A673 (cell line): ENCODE results near the gene TPD52L1. TPM values are rescaled to one million over a fixed set of nuclear protein-coding genes. Genes with fewer than 3 reads are reported as not detected.

Source experiments
- BruUV-seq: library from RNA; stranded (reverse); fragments of 400-500 nt; replicated peaks from 2 replicates; lab custom pipeline; 2021; lab: Mats Ljungman, UMichigan
- CTCF ChIA-PET: fragments of 300-600 bp; sonication (Branson Sonifier 250); formaldehyde crosslinking; loops from one replicate; lab custom pipeline; 2022; ENCODE audit warnings: antibody characterized with exemption; lab: Charles Lee
- POLR2A ChIA-PET: fragments of 300-600 bp; sonication (Branson Sonifier 250); formaldehyde crosslinking; loops from one replicate; lab custom pipeline; 2022; ENCODE audit warnings: antibody characterized with exemption; ENCODE audit not compliant: low non-redundant PET; lab: Charles Lee
- DNase-seq: peaks from one replicate; pipeline ENCODE4 v3.0.0-alpha.2; 2015; ENCODE audit warnings: low spot score
- H3K27ac ChIP-seq: fragments of 200-600 bp; sonication (generic); 2 replicates; pipeline ENCODE4 v1.5.1; 2016; ENCODE audit warnings: mixed run types, low read depth, mild to moderate bottlenecking, mixed read lengths, antibody characterized with exemption, low read length; ENCODE audit not compliant: poor library complexity, severe bottlenecking
- H3K27me3 ChIP-seq: fragments of 200-600 bp; sonication (generic); replicated peaks from 2 replicates; pipeline ENCODE4 v1.6.1; 2017; ENCODE audit warnings: mixed run types, low read depth, mild to moderate bottlenecking, mixed read lengths, antibody characterized with exemption, low read length; ENCODE audit not compliant: insufficient read depth, poor library complexity
- H3K36me3 ChIP-seq: fragments of 200-600 bp; sonication (generic); 2 replicates; pipeline ENCODE4 v1.6.1; 2016; ENCODE audit warnings: mixed run types, mild to moderate bottlenecking, mixed read lengths, antibody characterized with exemption, low read length; ENCODE audit not compliant: insufficient read depth, poor library complexity, severe bottlenecking
- H3K4me1 ChIP-seq: fragments of 200-600 bp; sonication (generic); 2 replicates; pipeline ENCODE4 v1.6.1; 2017; ENCODE audit warnings: mixed run types, mild to moderate bottlenecking, mixed read lengths, antibody characterized with exemption, low read length; ENCODE audit not compliant: insufficient read depth, poor library complexity, severe bottlenecking
- H3K4me3 ChIP-seq: fragments of 200-600 bp; sonication (generic); 2 replicates; pipeline ENCODE4 v1.5.1; 2016; ENCODE audit warnings: low read depth, mixed run types, mild to moderate bottlenecking, mixed read lengths, low read length; ENCODE audit not compliant: poor library complexity, severe bottlenecking
- H3K9me3 ChIP-seq: fragments of 200-600 bp; sonication (generic); 2 replicates; pipeline ENCODE4 v1.6.1; 2016; ENCODE audit warnings: mixed run types, low read depth, mild to moderate bottlenecking, mixed read lengths, antibody characterized with exemption, low read length; ENCODE audit not compliant: poor library complexity, severe bottlenecking
- EZH2 ChIP-seq: fragments of 200-600 bp; sonication (generic); IDR thresholded peaks from 2 replicates; pipeline ENCODE4 v1.6.1; 2017; ENCODE audit warnings: borderline replicate concordance, low read depth, mild to moderate bottlenecking, mixed read lengths, antibody characterized with exemption, low read length; ENCODE audit not compliant: poor library complexity, severe bottlenecking
- intact Hi-C: fragments of 100-400 bp; cut with micrococcal nuclease; formaldehyde crosslinking; loops from one replicate; pipeline ENCODE4 v1.10.0; 2022; ENCODE audit not compliant: unreplicated experiment
- total RNA-seq: library from RNA; stranded (reverse); gene quantifications from 2 replicates; pipeline ENCODE4 v1.2.3, GENCODE V29; 2021
- TF ChIP-seq, protein P1 (sequence below): fragments of 300-800, 200-600 bp; sonication (generic); conservative IDR thresholded peaks from 2 replicates; pipeline ENCODE4 v1.5.1; 2017; ENCODE audit warnings: low read depth, mild to moderate bottlenecking, antibody characterized with exemption, low read length, moderate library complexity, mixed read lengths

Gene TPD52L1
- total RNA-seq, 1 experiment from 2014 or later = 2.0 TPM

GRCh38 chr6:125245523-125246264 lies 92.1 kb downstream of the TPD52L1 start:
- intact Hi-C loops = no loop called here
- no TSS peak for BruUV-seq
- TF ChIP-seq, protein P1, sequence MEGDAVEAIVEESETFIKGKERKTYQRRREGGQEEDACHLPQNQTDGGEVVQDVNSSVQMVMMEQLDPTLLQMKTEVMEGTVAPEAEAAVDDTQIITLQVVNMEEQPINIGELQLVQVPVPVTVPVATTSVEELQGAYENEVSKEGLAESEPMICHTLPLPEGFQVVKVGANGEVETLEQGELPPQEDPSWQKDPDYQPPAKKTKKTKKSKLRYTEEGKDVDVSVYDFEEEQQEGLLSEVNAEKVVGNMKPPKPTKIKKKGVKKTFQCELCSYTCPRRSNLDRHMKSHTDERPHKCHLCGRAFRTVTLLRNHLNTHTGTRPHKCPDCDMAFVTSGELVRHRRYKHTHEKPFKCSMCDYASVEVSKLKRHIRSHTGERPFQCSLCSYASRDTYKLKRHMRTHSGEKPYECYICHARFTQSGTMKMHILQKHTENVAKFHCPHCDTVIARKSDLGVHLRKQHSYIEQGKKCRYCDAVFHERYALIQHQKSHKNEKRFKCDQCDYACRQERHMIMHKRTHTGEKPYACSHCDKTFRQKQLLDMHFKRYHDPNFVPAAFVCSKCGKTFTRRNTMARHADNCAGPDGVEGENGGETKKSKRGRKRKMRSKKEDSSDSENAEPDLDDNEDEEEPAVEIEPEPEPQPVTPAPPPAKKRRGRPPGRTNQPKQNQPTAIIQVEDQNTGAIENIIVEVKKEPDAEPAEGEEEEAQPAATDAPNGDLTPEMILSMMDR = no peak
- no peak for TF ChIP-seq EZH2

DNA sequence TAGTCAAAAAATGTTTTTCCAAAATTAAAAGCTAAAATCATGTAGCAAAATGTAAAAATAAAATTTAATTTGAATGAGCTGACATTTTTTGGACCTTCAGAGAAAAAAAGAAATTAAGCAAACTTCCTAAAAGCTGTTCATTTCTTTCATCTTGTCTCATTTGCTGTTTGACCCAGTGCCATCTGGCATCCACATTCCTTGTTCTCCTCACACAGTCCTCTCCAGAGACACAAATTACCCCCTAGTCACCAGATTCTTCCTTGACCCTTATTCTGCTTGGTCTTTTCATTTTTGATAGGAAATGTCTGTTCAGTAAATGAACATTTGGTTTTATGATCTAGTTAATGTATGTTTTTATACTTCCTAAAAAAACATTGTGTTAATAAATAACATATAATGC lies 93.0 kb downstream of the TPD52L1 start:
- Histone ChIP-seq H3K9me3 (peaks cover 10% of the 10 kb centered on the region), H3K27me3 (no peaks in the 10 kb centered on the region), H3K4me3 (no peak overlapping the region), H3K27ac (no peak overlapping the region), H3K4me1 (no peaks in the 10 kb centered on the region), H3K36me3 (no peaks in the 10 kb centered on the region)
- ChIA-PET POLR2A (no interaction called here), CTCF (no interaction called here)
- intact Hi-C loops = no loop called here
- TF ChIP-seq, protein P1 = no peak
- no peak for TF ChIP-seq EZH2
- DNase-seq = no peak
- BruUV-seq = no TSS peak

More at GRCh38 chr6:125245523-125246264, 92.1 kb downstream of the TPD52L1 start:
- no peak for DNase-seq
- no peak overlapping the region for H3K27ac ChIP-seq
- H3K4me1 ChIP-seq = no peaks in the 10 kb centered on the region
- ChIA-PET CTCF (no interaction called here), POLR2A (interaction anchor here (0.7 kb wide), 1 partner anchor 11 kb away, joined by 3 read pairs; no protein-coding TSS in a partner anchor)
- peaks cover 10% of the 10 kb centered on the region for H3K9me3 ChIP-seq
- H3K4me3 ChIP-seq = no peak overlapping the region
- H3K36me3 ChIP-seq = no peaks in the 10 kb centered on the region
- H3K27me3 ChIP-seq = no peaks in the 10 kb centered on the region

- Histone ChIP-seq H3K9me3 (peaks cover 1% of the 10 kb centered on the region), H3K27ac (no peak overlapping the region), H3K27me3 (no peaks in the 10 kb centered on the region), H3K4me1 (no peaks in the 10 kb centered on the region), H3K4me3 (no peak overlapping the region), H3K36me3 (no peaks in the 10 kb centered on the region)
- intact Hi-C loops = no loop called here
- no peak for TF ChIP-seq EZH2
- TF ChIP-seq, protein P1 = no peak
- ChIA-PET POLR2A (no interaction called here), CTCF (no interaction called here)
- DNase-seq = no peak
- BruUV-seq = no TSS peak
These were observed 94.6 kb downstream of the TPD52L1 start for GRCh38 chr6:125248136-125248535.
